Measurements from ENCODE around the gene TRIM2.

TRIM2 gene

GRCh38 chr4:153243468-153243867 lies 39.2 kb downstream of the TRIM2 start:
- Mint-ChIP-seq H3K9me3 (no peaks in the 10 kb centered on the region), H3K27ac (no peak overlapping the region), H3K4me1 (ENCODE audit: low read depth) (peaks cover 6% of the 10 kb centered on the region), H3K4me3 (no peak overlapping the region), H3K36me3 (ENCODE audit: low read depth) (no peaks in the 10 kb centered on the region), H3K27me3 (no peaks in the 10 kb centered on the region)
- no peak for DNase-seq

DNA sequence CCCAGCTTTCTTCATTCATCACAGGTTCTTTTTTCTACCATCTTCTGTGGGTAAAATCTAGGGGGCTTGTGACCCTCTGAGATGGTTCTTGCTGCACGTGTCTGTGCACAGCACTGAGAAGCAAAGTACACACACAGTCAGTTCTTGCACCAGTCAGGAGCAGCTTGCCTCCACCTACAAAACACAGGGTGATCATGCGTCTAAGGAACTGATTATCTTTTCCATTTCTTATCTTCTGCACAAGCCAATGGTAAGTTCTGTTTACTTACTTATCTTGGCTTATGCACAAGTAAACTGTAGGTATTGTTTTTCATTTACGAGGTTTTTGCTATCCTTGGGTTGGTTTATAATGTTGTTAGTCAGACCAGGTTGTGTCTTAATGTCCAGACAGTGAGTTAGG lies 40.7 kb downstream of the TRIM2 start:
- Mint-ChIP-seq H3K27ac (no peak overlapping the region), H3K4me3 (no peak overlapping the region), H3K27me3 (no peaks in the 10 kb centered on the region), H3K36me3 (ENCODE audit: low read depth) (no peaks in the 10 kb centered on the region), H3K4me1 (ENCODE audit: low read depth) (peaks cover 21% of the 10 kb centered on the region), H3K9me3 (no peaks in the 10 kb centered on the region)
- no peak for DNase-seq

- Mint-ChIP-seq H3K4me1 (ENCODE audit: low read depth) (peaks cover 21% of the 10 kb centered on the region), H3K9me3 (no peaks in the 10 kb centered on the region), H3K36me3 (ENCODE audit: low read depth) (no peaks in the 10 kb centered on the region), H3K27ac (no peak overlapping the region), H3K4me3 (no peak overlapping the region), H3K27me3 (no peaks in the 10 kb centered on the region)
- no peak for DNase-seq
These were observed 41.5 kb downstream of the TRIM2 start for GRCh38 chr4:153245775-153246174.

- H3K27ac Mint-ChIP-seq = no peak overlapping the region
- H3K4me1 Mint-ChIP-seq (ENCODE audit: low read depth) = peaks cover 21% of the 10 kb centered on the region
- H3K9me3 Mint-ChIP-seq = no peaks in the 10 kb centered on the region
- H3K36me3 Mint-ChIP-seq (ENCODE audit: low read depth) = no peaks in the 10 kb centered on the region
- no peak overlapping the region for H3K4me3 Mint-ChIP-seq
- no peaks in the 10 kb centered on the region for H3K27me3 Mint-ChIP-seq
- no peak for DNase-seq
These were observed 42.3 kb downstream of the TRIM2 start for GRCh38 chr4:153246446-153247115.

DNA sequence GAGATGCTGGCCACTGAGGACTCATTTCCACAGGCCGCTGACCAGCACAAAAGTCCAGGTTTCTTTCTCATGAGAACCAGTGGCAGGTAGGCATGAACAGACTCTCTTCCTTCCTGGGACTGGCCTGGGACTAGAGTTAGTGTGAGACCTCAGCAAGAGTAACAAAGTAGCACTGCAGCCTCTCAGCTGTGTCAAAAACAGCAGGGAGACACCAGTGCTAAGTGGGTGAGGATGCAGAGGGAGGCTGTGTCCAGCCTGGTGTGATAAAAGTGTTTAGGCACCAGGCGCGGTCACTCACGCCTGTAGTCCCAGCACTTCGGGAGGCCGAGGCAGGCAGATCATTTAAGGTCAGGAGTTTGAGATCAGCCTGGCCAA lies 42.9 kb downstream of the TRIM2 start:
- H3K27me3 Mint-ChIP-seq = no peaks in the 10 kb centered on the region
- no peak for DNase-seq
- no peaks in the 10 kb centered on the region for H3K9me3 Mint-ChIP-seq
- H3K36me3 Mint-ChIP-seq (ENCODE audit: low read depth) = no peaks in the 10 kb centered on the region
- no peak overlapping the region for H3K27ac Mint-ChIP-seq
- H3K4me1 Mint-ChIP-seq (ENCODE audit: low read depth) = peaks cover 23% of the 10 kb centered on the region
- no peak overlapping the region for H3K4me3 Mint-ChIP-seq

GRCh38 chr4:153248641-153249198 lies 44.5 kb downstream of the TRIM2 start:
- peak overlapping the region; percentile 79 for H3K27ac Mint-ChIP-seq
- H3K9me3 Mint-ChIP-seq = no peaks in the 10 kb centered on the region
- H3K27me3 Mint-ChIP-seq = no peaks in the 10 kb centered on the region
- no peaks in the 10 kb centered on the region for H3K36me3 Mint-ChIP-seq (ENCODE audit: low read depth)
- peaks cover 25% of the 10 kb centered on the region for H3K4me1 Mint-ChIP-seq (ENCODE audit: low read depth)
- no peak for DNase-seq
- H3K4me3 Mint-ChIP-seq = peak overlapping the region; percentile 84

- H3K4me3 Mint-ChIP-seq = peak overlapping the region; percentile 84
- no peaks in the 10 kb centered on the region for H3K9me3 Mint-ChIP-seq
- no peaks in the 10 kb centered on the region for H3K27me3 Mint-ChIP-seq
- peak overlapping the region; percentile 79 for H3K27ac Mint-ChIP-seq
- H3K4me1 Mint-ChIP-seq (ENCODE audit: low read depth) = peaks cover 25% of the 10 kb centered on the region
- peak; percentile 87 for DNase-seq
- no peaks in the 10 kb centered on the region for H3K36me3 Mint-ChIP-seq (ENCODE audit: low read depth)
These were observed 45.2 kb downstream of the TRIM2 start for GRCh38 chr4:153249199-153250041.

DNA sequence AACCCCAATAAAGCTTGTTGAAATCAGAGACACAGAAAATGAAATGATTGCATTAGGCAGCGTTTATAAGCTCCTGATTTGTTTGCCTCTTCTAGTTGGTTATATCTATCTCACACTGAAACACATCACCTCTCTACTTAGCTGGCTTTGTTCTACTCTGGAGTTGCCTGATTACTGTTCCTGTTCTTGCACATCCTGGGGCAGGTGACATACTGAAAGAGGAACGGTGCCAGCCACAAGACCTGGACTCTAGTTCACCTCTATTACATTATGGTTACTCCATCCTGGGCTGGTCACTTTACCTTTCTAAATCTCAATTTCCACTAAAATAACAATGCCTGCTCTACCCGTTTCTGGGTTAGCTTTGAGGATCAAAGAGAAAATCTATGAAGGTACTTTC lies 47.9 kb downstream of the TRIM2 start:
- peaks cover 25% of the 10 kb centered on the region for H3K4me1 Mint-ChIP-seq (ENCODE audit: low read depth)

GRCh38 chr4:153255233-153255632 lies 51.0 kb downstream of the TRIM2 start:
- no peak for DNase-seq
- Mint-ChIP-seq H3K4me3 (no peak overlapping the region), H3K9me3 (no peaks in the 10 kb centered on the region), H3K27me3 (peaks cover 8% of the 10 kb centered on the region), H3K4me1 (ENCODE audit: low read depth) (peaks cover 4% of the 10 kb centered on the region), H3K27ac (no peak overlapping the region), H3K36me3 (ENCODE audit: low read depth) (no peaks in the 10 kb centered on the region)

More for the DNA sequence above, 47.9 kb downstream of the TRIM2 start:
- no peak for DNase-seq
- Mint-ChIP-seq H3K27me3 (peaks cover 5% of the 10 kb centered on the region), H3K27ac (peak overlapping the region; percentile 50), H3K4me3 (no peak overlapping the region), H3K9me3 (no peaks in the 10 kb centered on the region), H3K36me3 (ENCODE audit: low read depth) (no peaks in the 10 kb centered on the region)

DNA sequence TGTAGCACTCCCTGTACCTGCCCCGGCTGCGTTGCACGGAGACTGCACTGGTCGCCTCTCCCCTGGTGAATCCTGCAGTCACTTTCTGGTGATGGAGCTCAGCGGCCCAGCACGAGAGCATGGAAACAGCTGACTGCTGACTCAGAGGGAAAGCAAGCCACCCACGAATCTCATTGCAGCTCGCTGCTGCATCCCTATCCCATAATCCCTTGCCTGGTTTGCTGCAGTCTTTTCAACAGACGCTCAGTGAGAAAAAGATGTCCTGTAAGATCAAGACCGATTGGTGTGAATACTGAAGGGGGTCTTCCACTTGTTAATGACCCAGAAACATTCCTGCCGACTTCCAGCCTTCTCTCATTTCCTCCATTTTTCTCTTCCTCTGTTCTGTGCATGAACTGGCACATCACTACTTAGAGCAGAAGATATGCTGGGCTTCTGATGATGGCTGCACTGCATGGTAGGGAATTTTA lies 52.9 kb downstream of the TRIM2 start:
- peaks cover 2% of the 10 kb centered on the region for H3K9me3 Mint-ChIP-seq

GRCh38 chr4:153257991-153258390 lies 53.7 kb downstream of the TRIM2 start:
- Mint-ChIP-seq H3K4me3 (no peak overlapping the region), H3K27me3 (peaks cover 10% of the 10 kb centered on the region), H3K4me1 (ENCODE audit: low read depth) (no peaks in the 10 kb centered on the region), H3K9me3 (peaks cover 2% of the 10 kb centered on the region), H3K36me3 (ENCODE audit: low read depth) (no peaks in the 10 kb centered on the region), H3K27ac (no peak overlapping the region)
- DNase-seq = no peak

More for the DNA sequence above, 52.9 kb downstream of the TRIM2 start:
- Mint-ChIP-seq H3K36me3 (ENCODE audit: low read depth) (no peaks in the 10 kb centered on the region), H3K4me1 (ENCODE audit: low read depth) (peaks cover 1% of the 10 kb centered on the region), H3K27ac (no peak overlapping the region), H3K4me3 (no peak overlapping the region), H3K27me3 (peaks cover 10% of the 10 kb centered on the region)
- peak; percentile 50 for DNase-seq

DNA sequence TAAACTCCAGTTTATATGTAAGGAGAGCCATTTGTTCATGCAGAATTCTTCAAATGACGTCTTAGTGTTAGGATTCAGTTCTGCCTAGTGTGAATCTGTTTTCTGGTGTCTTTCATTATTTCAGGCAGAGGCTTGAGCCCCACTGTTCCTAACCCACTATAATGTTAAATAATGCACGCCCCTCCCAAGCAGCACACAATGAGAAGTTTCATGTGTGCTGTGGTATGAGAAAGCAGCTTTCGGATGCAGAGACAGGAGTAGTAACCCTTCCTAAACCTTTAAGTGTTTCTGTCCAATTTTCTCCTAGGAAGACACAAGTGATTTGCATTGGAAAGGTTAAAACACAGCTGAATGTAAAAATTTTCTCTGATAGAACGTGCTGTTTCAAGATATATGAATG lies 54.5 kb downstream of the TRIM2 start:
- Mint-ChIP-seq H3K9me3 (peaks cover 2% of the 10 kb centered on the region), H3K27me3 (peaks cover 10% of the 10 kb centered on the region), H3K36me3 (ENCODE audit: low read depth) (no peaks in the 10 kb centered on the region), H3K4me3 (no peak overlapping the region), H3K4me1 (ENCODE audit: low read depth) (no peaks in the 10 kb centered on the region), H3K27ac (no peak overlapping the region)
- DNase-seq = no peak

GRCh38 chr4:153259661-153260060 lies 55.4 kb downstream of the TRIM2 start:
- no peak for DNase-seq

DNA sequence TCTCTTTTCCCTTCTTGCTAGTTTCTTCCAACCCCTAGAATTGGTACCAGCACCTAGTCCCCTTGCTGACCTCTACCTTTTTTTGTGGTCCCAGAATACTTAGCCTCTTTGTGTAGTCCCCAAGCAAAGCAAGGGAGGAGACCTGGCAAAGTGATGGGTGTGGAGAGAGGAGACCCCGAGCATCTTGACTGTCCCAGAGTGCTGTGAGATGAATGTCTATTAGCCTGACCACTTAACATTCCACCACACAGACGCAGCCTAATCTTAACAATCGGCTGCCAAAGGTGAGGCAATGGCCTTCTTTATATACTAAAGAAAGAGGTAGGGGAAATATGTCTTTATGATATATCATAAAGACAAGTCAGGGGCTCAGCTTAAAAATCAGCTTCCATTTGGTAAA lies 55.9 kb downstream of the TRIM2 start:
- Mint-ChIP-seq H3K27me3 (peaks cover 10% of the 10 kb centered on the region), H3K4me3 (no peak overlapping the region), H3K4me1 (ENCODE audit: low read depth) (no peaks in the 10 kb centered on the region), H3K9me3 (peaks cover 2% of the 10 kb centered on the region), H3K36me3 (ENCODE audit: low read depth) (no peaks in the 10 kb centered on the region), H3K27ac (no peak overlapping the region)
- no peak for DNase-seq

More at GRCh38 chr4:153259661-153260060, 55.4 kb downstream of the TRIM2 start:
- Mint-ChIP-seq H3K4me3 (no peak overlapping the region), H3K9me3 (peaks cover 2% of the 10 kb centered on the region), H3K4me1 (ENCODE audit: low read depth) (no peaks in the 10 kb centered on the region), H3K36me3 (ENCODE audit: low read depth) (no peaks in the 10 kb centered on the region), H3K27me3 (peaks cover 10% of the 10 kb centered on the region), H3K27ac (no peak overlapping the region)
